ENCODE measurements around the gene ADAMTS15. TPM values are rescaled to one million over a fixed set of nuclear protein-coding genes. Genes with fewer than 3 reads are reported as not detected.
A peak's percentile ranks its signal among the peaks of the same experiment; 100 is the strongest.

Gene ADAMTS15
- total RNA-seq, 1 experiment from 2014 or later = 0.70 TPM

GRCh38 chr11:130449996-130450769 is 1.7 kb downstream of the ADAMTS15 start:
- TF ChIP-seq, protein P1, sequence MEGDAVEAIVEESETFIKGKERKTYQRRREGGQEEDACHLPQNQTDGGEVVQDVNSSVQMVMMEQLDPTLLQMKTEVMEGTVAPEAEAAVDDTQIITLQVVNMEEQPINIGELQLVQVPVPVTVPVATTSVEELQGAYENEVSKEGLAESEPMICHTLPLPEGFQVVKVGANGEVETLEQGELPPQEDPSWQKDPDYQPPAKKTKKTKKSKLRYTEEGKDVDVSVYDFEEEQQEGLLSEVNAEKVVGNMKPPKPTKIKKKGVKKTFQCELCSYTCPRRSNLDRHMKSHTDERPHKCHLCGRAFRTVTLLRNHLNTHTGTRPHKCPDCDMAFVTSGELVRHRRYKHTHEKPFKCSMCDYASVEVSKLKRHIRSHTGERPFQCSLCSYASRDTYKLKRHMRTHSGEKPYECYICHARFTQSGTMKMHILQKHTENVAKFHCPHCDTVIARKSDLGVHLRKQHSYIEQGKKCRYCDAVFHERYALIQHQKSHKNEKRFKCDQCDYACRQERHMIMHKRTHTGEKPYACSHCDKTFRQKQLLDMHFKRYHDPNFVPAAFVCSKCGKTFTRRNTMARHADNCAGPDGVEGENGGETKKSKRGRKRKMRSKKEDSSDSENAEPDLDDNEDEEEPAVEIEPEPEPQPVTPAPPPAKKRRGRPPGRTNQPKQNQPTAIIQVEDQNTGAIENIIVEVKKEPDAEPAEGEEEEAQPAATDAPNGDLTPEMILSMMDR (IDR thresholded peaks at IDR 0.05; ENCODE audit: unreplicated experiment) = no peak
- BruUV-seq (replicated peaks) = no TSS peak
- H3K9me3 Mint-ChIP-seq (ENCODE audit: unreplicated experiment) = no peaks in the 10 kb centered on the region
- ChIA-PET POLR2A (interaction anchor here (0.6 kb wide), 1 partner anchor 408 kb away, joined by 3 read pairs; no protein-coding TSS in a partner anchor), CTCF (interaction anchor here (0.7 to 2.1 kb wide), 4 partner anchors 18 to 412 kb away, joined by 3 to 12 read pairs (median 6); no protein-coding TSS in a partner anchor)
- DNase-seq (ENCODE audit: unreplicated experiment) = no peak
- H3K27me3 Mint-ChIP-seq (ENCODE audit: insufficient read depth, unreplicated experiment) = no peaks in the 10 kb centered on the region
- H3K27ac Mint-ChIP-seq (ENCODE audit: low read depth, unreplicated experiment) = no peak overlapping the region
- H3K36me3 Mint-ChIP-seq (ENCODE audit: insufficient read depth, unreplicated experiment) = no peaks in the 10 kb centered on the region
- peak overlapping the region; percentile 72 for H3K4me3 Mint-ChIP-seq (ENCODE audit: unreplicated experiment)
- peaks cover 9% of the 10 kb centered on the region for H3K4me1 Mint-ChIP-seq (ENCODE audit: insufficient read depth, unreplicated experiment)
- intact Hi-C loops (cut with micrococcal nuclease) = loop anchor here (2.0 kb wide), 1 partner anchor 187 kb away; no protein-coding TSS in a partner anchor

DNA sequence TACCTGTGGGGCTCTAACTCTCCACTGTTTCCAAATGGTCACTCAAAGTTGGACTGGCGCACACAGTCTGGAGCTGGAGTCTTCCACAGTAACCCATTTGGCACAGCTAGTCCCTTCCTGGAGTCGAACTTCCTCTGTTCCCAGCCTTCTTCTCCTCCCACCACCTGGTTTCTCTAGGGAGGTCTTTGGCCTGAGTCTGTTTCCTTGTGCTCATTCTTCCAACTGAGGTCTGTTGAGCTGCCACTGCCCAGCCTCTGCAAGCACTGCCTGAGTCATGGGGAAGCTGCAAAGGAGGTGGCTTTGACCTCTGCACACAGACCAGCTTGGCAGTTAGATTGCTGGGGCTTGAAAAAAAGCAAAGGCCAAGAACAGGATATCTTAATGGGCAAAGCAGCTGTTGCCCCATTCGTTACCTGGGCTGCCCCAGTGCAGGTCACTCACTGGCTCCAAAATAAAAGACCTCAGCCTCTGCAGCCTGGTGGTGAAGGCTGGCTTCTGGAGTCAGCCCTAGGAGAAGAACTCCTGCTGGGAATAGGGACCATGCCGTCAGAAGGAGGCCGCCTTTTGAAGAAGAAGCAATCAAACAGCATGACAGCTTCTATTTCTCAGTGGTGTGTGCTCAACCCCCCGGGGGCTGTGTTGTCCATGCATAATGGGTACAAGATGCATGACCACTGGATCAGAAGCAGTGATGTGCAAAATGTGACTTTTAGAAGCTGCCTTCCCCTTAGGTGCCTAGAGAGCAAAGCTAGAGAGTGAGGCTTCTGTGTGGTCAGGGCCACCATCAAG is 3.0 kb downstream of the ADAMTS15 start:
- ChIA-PET POLR2A (interaction anchor here (0.6 kb wide), 1 partner anchor 407 kb away, joined by 3 read pairs; no protein-coding TSS in a partner anchor), CTCF (interaction anchor here (0.6 to 2.1 kb wide), 4 partner anchors 8 to 411 kb away, joined by 3 to 12 read pairs (median 6); no protein-coding TSS in a partner anchor)
- intact Hi-C loops (cut with micrococcal nuclease) = no loop called here
- Mint-ChIP-seq H3K27me3 (ENCODE audit: insufficient read depth, unreplicated experiment) (no peaks in the 10 kb centered on the region), H3K27ac (ENCODE audit: low read depth, unreplicated experiment) (no peak overlapping the region), H3K4me1 (ENCODE audit: insufficient read depth, unreplicated experiment) (peaks cover 9% of the 10 kb centered on the region), H3K36me3 (ENCODE audit: insufficient read depth, unreplicated experiment) (no peaks in the 10 kb centered on the region), H3K9me3 (ENCODE audit: unreplicated experiment) (no peaks in the 10 kb centered on the region), H3K4me3 (ENCODE audit: unreplicated experiment) (no peak overlapping the region)
- no TSS peak for BruUV-seq (replicated peaks)
- no peak for DNase-seq (ENCODE audit: unreplicated experiment)
- TF ChIP-seq, protein P1 (IDR thresholded peaks at IDR 0.05; ENCODE audit: unreplicated experiment) = no peak

GRCh38 chr11:130452176-130452575 is 3.7 kb downstream of the ADAMTS15 start:
- BruUV-seq (replicated peaks) = no TSS peak
- TF ChIP-seq, protein P1 (IDR thresholded peaks at IDR 0.05; ENCODE audit: unreplicated experiment) = no peak
- POLR2A ChIA-PET = no interaction called here

GRCh38 chr11:130452940-130453339 is 4.5 kb downstream of the ADAMTS15 start:
- ChIA-PET CTCF (interaction anchor here (0.6 to 1.4 kb wide), 4 partner anchors 22 to 409 kb away, joined by 4 to 7 read pairs (median 5); no protein-coding TSS in a partner anchor), POLR2A (no interaction called here)
- no peak for DNase-seq (ENCODE audit: unreplicated experiment)
- H3K9me3 Mint-ChIP-seq (ENCODE audit: unreplicated experiment) = no peaks in the 10 kb centered on the region
- H3K36me3 Mint-ChIP-seq (ENCODE audit: insufficient read depth, unreplicated experiment) = no peaks in the 10 kb centered on the region
- no peak overlapping the region for H3K27ac Mint-ChIP-seq (ENCODE audit: low read depth, unreplicated experiment)
- H3K4me1 Mint-ChIP-seq (ENCODE audit: insufficient read depth, unreplicated experiment) = peaks cover 9% of the 10 kb centered on the region
- H3K4me3 Mint-ChIP-seq (ENCODE audit: unreplicated experiment) = no peak overlapping the region
- intact Hi-C loops (cut with micrococcal nuclease) = no loop called here
- TF ChIP-seq, protein P1 (IDR thresholded peaks at IDR 0.05; ENCODE audit: unreplicated experiment) = no peak
- no TSS peak for BruUV-seq (replicated peaks)
- H3K27me3 Mint-ChIP-seq (ENCODE audit: insufficient read depth, unreplicated experiment) = no peaks in the 10 kb centered on the region

More at GRCh38 chr11:130452176-130452575, 3.7 kb downstream of the ADAMTS15 start:
- Mint-ChIP-seq H3K27me3 (ENCODE audit: insufficient read depth, unreplicated experiment) (no peaks in the 10 kb centered on the region), H3K36me3 (ENCODE audit: insufficient read depth, unreplicated experiment) (no peaks in the 10 kb centered on the region), H3K9me3 (ENCODE audit: unreplicated experiment) (no peaks in the 10 kb centered on the region), H3K27ac (ENCODE audit: low read depth, unreplicated experiment) (no peak overlapping the region), H3K4me1 (ENCODE audit: insufficient read depth, unreplicated experiment) (peaks cover 9% of the 10 kb centered on the region), H3K4me3 (ENCODE audit: unreplicated experiment) (no peak overlapping the region)
- no peak for DNase-seq (ENCODE audit: unreplicated experiment)
- intact Hi-C loops (cut with micrococcal nuclease) = no loop called here
- CTCF ChIA-PET = interaction anchor here (0.6 to 1.1 kb wide), 3 partner anchors 8 to 22 kb away, joined by 3 to 4 read pairs (median 4); no protein-coding TSS in a partner anchor
